HG03103 (cell line): ENCODE results near the gene BAG1.

ENCODE experiments used
- ATAC-seq: cut with Tn5 transposase; IDR thresholded peaks from one replicate; pipeline ENCODE4 v1.9.1; 2021; ENCODE audit warnings: low read depth; ENCODE audit not compliant: unreplicated experiment

Gene BAG1

DNA sequence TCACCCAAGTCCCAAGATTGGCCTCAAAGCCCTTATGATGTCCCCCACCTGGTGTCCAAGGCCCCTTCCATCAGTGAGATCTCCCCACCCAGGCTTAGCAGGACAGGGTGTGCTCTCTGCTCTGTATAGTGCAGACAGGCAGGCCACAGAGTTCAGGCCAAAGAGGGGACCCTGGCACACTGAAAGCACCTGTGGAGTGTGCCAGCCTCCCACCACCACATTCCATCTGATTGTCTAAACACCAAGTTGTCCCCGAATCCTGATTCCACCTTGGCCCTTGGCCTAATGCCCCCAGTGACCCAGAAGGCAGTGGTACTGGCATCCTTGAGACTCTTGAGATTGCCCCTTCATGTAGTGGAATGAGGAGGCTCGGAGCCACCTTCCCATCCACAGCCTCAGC, 19.2 kb downstream of the BAG1 start:
- ATAC-seq = no peak

DNA sequence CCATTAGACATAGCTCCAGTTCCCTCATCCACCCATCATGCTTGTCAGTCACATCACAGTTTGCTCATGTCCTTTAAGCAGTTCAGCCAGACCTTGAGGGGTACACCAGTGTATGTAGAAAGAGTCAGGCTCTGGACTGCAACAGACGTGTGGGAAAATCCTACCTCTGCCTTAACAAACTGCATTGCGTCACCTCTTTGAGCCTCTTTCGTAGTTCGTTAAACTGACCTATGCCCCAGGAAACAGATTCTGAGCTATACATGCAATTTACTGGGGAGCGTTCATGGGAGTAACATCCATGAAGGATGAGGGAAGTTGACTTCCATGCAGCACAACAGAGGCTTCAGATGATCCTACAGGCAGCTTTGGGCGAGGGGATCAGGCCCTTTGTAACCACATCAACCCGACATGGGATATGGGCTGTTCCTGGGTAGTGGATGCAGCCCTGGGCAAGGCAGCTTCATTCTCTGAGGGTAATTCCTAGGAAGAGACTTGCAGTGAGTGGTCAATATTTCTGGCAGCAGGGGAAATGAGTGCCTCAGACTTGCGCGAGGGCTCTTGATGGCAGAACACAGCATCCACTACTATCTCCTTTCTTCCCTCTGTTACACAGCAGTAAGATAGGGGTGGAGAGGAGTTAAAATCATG, 20.2 kb downstream of the BAG1 start:
- ATAC-seq = no peak

DNA sequence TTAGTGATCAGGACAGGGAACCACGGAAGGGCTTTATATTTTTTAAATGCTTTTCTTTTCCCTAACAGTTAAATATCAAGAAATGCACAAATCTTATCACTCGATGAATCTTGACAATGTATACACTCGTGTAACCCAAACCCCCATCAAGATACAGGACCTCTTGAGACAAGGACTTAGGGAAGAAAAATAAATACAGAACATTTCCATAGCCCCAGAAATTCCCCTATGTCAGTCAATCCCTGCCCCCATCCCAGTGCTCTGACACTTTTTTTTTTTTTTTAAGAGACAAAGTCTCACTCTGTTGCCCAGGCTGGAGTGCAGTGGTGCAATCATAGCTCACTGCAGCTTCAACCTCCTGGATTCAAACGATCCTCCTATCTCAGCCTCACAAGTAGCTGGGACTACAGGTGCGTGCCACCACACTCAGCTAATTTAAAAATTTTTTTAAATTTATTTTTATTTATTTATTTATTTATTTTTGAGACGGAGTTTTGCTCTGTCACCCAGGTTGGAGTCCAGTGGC, 21.8 kb downstream of the BAG1 start:
- ATAC-seq = no peak

DNA sequence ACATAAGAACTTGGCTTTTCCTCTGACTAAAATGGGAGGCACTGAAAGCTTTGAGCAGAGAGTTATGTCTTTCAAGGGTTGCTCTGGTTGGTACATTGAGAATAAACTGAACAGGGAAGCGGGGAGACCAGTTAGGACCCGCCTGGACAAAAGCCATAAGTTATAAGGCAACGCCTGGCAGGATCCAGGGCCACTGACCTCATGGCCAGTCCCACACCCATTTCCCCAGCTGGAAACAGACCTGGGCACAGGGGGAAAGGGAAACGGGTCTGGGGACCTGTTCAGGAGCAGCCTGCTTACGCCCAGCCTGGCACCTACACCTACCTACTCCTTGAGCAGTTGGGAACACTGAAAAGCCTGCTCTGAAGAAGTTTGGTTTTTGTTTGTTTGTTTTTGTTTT, 23.2 kb downstream of the BAG1 start:
- ATAC-seq = no peak

DNA sequence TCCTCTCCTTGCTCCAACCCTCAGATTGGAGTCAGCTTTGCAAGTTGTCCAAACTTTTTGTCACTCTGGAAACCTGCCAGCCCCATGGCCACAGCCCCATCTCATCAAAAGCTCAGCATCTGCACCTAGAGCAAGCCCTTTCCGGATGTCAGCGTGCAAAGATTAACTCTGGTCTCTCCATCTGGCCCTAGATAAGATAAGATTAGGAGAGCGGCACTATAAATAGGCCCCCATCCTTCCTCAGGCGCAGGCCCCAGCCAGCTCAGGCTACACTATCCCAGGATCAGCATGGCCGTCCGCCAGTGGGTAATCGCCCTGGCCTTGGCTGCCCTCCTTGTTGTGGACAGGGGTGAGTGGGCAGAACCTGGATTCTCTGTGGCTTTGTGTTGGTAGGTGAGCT, 24.6 kb downstream of the BAG1 start, which contains the start of gene SPINK4:
TSS of gene SPINK4 (plus strand) at position 247 of the 400 bp plus-strand sequence. CDS start at position 289, 42 bp downstream.
- ATAC-seq = no peak

DNA sequence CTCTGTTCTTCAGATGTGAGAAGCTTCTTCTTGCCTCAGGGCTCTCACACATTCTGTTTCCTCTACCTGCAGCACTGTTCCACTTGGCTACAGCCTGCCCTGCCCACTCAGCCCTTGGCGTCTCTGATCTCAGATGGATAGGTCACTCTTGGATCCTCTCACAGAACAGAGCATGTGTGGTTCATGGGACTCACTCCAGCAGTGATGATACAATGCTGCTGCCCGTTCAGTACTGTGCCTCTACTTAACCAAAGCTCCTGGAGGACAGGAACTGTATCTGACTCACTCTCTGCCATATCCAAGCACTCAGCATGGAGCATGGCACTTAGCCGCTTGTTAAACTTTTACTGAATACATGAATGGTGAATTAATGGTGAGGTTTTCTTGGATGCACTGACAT, 27.9 kb downstream of the BAG1 start:
- ATAC-seq = no peak

DNA sequence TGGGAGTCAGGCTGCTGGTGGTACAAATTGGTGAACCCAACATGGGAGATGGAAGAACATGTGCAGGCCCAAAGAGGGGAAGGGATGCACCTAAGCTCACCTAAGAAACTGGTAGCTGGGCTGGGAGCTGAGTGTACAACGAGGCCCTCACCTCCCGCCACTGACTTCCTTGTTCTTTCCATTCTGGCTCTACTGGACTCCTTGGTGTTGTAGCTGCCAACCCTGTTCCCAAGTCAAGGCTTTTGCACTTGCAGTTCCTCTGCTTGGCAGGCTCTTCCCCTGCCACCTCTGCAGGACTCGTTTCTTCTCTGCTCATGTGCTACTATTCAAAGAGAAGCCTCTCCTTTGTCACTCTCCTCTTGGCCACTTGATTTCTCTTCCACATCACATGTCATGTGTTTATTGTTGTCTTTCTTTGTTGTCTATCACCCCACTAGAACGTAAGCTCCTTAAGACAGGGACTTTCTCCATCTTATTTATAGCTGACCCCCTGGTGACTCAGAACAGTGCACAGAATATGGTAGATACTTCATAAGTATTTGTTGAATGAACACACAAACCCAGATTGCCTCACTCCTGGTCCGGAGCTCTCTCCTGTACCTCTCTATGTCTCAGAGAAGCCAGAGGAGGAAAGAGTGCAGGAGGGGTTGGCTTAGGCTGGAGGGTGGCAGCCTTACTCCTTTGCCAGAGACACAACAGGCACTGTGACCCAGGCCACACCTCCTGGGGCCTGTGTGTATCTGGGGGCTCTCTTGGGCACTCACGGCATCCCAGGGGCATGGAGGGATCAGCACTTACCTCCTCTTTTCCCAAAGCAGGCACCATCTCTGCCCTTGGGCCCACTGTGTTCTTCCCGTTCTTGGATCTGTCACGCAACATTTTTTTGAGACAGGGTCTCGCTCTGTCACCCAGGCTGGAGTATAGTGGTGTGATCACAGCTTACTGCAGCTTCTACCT, 29.7 kb downstream of the BAG1 start:
- ATAC-seq = no peak

DNA sequence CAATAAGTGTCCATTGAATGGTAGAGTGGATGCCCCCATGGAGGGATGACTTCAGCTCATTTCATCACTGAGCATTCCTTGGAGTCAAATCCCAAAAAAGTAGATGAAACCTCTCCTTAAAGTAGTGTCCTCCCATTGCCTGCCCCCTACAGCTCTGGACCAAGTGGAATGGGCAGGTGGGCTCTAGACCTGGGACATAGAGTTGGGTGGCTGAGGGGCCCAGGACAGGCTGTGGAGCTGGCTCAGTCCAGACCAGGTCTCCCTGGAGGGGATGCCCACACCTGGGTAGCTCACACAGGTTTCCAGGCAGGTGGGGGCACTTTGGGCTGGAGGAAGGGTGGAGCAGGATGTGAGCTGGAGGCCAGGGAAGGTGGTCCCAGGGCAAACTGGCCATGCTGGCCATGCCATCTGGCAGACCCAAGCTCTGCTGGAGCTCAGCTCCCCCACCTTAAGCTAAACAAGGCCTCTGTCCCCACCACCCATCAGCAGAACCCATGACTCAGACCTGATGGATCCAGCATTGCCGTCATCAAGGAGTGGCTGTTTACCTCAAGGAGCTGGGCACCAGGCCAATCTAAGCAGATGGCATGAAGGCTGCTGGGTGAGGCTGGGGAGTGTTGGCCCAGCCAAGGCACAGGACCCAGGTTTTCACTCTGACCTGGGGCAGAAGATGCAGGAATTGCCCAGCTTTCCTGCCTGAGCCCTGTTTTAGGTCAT, 30.7 kb downstream of the BAG1 start:
- ATAC-seq = no peak

DNA sequence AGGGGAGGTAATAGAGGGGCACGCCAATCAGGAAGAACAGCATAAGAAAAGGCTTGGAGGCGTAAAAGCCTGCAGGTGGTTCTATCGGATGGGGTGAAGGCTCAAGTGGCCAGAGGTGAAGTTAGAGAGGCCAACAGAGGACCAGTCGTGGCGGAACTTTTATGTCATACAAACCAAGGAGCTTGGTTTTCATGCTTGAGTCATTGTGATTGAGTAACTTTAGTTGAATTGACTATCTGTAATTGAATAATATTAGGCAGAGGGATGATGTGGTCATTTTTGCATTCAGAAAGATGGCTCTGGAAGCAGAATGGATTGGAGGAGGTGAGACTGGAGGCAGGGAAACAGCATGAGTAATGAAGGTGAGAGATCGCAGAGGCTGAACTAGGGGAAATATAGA, 31.7 kb downstream of the BAG1 start:
- no peak for ATAC-seq

DNA sequence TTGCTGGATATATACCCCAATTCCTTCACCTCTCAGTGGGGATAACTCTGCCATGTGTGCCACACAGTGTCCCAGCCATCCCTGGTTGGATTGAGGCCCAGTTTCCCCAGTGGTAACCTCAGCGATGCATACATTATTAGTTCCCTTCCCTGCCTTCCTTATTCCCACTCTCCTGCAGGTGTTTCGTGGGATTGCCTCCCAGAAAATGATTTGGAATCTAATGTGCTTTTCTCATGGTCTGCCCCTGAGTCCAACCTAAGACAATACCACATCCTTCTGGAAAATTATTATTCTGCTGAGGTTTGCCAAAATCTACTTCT, 32.9 kb downstream of the BAG1 start:
- no peak for ATAC-seq

DNA sequence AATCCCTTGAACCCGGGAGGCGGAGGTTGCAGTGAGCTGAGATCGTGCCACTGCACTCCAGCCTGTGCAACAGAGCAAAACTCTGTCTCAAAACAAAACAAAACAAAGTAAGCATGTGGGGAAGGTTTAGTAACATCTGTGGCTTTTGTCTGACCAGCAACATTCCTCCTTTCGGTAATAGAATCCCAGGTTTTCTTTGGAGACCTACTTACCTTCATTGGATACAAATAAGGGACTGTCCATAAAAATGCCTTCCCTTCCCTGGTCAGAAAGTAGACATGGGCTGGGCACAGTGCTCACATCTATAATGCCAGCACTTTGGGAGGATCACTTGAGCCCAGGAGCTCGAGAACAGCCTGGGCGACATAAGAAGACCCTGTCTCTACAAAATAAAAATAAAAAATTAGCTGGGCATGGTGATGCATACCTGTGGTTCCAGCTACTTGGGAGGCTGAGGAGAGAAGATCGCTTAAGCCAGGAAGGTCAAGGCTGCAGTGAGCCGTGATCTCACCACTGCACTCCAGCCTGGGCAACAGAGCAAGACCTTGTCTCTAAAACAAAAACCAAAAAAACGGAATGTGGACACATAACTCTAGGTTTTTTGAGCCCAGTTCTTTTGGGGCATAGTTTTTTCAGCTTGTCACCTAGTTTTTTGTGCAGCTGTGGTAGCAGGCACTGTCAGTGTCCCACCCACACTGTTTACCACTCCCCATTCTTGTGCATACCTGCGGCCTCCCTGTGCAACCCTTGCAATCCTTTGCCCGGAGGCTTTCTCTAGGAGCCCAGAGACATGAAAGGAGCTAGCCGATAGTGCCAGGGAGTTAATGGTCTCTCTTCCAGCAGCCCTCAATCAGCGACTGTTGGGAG, 33.5 kb downstream of the BAG1 start:
- ATAC-seq = no peak

DNA sequence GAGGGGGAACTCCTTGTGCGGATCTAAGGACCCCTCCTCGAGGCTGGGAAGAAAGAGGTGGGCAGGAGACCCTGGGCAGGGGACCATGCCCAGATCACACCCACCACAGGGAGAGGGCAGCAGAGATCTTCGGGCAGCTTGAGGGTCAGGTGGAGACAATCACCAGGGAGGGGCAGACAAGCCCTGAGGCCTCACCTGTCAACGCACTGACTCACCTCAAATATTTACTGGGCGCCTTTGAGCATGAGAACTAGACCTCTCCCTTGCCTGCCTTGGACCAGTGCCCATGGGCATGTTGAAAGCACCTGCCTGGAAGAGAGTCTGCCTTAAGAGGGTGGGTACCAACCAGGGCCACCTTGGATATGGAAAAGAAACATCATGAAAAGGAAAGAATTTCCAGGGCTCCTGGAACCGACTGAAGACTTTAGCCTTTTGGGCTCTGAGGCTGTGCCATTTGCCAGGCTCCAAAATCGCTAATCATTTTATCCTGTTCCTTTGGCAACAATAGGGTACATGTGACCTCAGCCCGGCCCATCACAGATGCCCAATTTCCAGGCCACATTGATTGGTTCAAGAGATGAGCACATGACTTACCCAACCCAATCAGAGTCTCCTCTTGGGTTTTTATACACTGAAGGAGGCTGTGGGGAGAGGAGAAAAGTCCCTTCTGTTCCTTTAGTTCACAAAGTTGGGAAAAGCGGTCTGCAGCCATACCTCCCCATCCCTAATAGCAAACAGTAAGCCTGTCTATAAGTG, 35.0 kb downstream of the BAG1 start:
- no peak for ATAC-seq

DNA sequence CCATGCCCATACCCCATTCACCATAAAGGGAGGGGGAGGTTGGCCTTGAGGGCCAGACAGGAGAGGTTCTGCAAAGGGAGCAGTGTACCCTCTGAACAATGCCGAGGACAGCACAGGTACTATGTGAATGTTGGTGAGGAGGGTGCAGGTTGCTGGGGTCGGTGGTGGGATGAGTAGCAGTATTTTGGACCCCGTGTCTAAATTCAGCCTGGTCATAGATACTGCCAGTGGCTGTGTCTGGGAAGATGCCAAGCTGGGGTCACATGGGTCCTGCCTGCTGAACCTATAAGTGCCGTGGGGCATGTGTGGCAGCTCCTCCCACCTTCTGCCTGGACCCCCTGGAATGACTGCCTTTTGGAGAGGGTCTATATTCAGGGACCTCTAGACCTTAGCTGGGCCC, 35.9 kb downstream of the BAG1 start:
- ATAC-seq = no peak

DNA sequence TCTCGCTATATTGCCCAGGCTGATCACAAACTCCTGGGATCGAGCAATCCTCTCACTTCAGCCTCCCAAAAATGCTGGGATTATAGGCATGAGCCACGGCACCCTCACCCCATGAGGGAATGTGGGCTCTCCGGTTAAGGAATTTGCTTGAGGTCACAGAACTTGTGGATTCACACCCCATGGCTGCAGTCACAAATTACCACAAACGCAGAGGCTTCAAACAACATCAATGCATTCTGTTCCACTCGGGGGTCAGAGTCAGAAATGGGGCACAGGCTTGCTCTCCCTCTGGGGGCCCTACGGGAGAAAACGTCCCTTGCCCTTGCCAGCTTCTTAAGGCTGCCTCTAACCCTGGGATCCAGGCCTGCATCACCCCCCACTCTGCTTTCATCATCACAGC, 36.8 kb downstream of the BAG1 start:
- ATAC-seq = no peak

DNA sequence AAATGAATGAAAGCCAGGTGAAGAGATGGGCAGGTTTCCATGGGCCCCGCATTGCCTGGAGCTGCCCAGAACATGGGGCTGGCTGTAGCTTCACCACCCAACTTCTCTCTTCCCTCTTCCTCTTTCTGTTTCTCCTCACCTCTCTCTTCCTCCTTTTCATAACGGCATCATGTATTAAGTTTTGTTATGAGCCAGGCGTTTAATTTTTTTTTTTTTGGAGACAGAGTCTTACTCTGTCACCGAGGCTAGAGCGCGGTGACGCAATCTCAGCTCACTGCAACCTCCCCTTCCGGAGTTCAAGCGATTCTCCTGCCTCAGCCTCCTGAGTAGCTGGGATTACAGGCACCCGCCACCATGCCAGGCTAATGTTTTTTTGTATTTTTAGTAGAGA, 37.5 kb downstream of the BAG1 start:
- ATAC-seq = peak; percentile 67

DNA sequence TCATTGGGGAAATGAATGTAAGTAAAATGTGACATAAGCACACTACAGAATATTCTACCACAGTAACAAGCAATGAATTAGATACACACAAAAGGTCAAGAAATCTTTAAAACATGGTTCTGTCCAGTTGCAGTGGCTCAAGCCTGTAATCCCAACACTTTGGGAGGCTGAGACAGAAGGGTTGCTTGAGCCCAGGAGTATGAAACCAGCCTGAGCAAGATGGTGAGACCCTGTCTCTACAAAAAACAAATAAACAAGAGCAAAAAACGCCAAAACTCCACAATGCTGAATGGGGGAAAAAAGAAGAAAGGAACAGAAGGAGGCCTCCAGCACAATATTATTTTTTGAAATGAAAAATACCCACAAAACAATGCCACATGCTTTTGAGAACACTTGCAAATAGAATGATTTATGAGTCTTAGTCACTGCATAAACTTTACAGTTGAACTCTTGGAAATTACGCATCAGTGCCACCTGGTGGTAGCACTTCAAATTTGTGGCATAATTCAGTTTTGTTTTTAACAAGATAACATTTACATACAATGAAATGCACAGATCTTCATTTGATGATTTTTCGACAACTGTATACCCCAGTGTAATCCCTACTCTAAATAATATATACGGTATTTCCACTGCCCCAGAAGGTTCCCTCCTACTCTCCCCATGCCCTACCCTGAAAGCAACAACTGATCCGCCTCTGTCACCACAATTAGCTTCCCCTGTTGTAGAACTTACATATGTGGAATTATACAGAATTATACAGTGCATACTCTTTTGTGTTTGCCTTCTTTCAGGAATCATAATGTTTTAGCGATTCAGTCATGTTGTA, 39.0 kb downstream of the BAG1 start:
- ATAC-seq = no peak

DNA sequence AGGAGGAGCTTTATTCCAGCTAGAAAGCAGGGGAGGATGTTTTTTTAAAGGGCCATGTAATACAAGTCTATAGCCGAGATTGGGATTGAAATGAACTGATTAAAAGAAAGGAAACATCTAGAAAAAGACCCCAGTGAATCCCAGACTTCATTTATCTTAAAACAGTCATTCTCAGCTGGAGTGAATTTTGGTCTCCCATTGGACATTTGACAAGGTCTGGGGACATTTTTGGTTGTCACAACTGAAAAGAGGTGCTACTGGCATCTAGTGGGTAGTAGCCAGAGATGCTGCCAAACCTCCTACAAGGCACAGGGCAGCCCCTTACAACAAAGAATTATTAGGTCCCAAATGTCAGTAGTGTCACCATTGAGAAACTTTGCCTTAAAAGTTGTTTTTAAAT, 40.8 kb downstream of the BAG1 start:
- ATAC-seq = no peak

DNA sequence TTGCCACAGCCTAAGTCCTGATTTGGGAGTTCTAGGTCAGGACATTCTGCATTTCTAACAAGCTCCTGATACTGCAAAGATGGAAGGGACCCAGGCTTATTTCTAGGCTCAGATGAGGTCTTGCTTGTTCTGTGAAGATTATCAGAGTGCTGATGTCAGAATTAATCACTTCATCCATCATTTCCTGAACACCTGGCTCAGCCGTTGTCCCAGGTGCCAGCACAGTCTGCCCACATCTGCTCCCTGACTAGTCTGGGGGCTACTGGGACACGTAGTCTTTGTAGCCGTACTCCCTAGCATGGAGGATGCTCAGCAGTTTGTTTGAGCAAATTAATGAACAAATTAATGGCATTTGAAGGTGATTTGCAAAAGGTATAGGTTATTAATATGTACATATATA, 42.5 kb downstream of the BAG1 start:
- ATAC-seq = no peak

DNA sequence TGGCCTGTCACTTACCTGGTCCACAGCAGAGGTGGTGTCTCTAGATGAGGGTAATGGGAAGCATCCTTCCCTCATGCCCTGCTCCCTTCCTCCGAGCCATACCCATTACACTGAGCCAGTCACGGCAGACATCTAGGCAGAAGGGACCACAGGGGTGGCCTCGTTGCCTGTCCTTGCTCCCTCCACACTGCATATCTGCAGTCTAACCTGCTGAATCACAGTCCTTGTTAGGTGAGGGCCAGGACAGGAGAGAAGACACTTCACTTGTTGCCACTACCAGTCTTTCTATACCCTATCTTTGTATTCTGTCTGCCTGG, 43.0 kb downstream of the BAG1 start:
- no peak for ATAC-seq
